HG02798 (cell line): ENCODE results near the gene TLL2.
A peak's percentile ranks its signal among the peaks of the same experiment; 100 is the strongest.

ENCODE experiments used
- ATAC-seq: cut with Tn5 transposase; IDR thresholded peaks from one replicate; pipeline ENCODE4 v1.9.1; 2021; ENCODE audit warnings: mild to moderate bottlenecking; ENCODE audit not compliant: unreplicated experiment, poor library complexity

Gene TLL2

DNA sequence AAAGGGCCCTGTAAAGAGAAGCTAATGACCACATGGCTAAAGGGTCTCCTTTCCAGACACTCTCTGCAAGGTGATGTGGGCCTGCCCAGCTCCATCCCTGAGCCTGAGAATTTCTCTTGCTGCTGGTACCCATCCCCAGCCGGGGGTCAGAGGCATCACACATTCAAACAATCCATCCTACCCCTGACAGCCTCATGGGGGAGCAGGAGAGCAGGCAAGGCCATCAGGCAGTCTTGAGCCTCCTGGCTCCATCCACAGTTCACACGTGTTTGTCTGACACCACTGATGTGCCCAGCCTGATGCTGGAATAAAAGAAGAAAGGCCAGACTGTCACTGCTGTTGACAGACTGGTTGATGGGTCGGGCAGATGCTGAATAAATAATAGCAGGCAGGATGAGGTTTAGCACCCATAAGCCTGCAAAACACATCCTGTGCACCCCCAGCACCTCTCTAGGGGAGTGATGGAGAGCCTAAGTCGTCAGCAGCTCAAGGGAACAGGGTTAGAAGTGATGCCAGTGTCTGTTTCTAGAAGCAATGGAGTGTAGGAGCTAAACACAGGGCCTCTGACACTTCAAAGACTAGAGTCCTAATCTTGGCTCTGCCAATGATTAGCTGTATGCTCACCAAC is 43.5 kb downstream of the TLL2 start:
- no peak for ATAC-seq

DNA sequence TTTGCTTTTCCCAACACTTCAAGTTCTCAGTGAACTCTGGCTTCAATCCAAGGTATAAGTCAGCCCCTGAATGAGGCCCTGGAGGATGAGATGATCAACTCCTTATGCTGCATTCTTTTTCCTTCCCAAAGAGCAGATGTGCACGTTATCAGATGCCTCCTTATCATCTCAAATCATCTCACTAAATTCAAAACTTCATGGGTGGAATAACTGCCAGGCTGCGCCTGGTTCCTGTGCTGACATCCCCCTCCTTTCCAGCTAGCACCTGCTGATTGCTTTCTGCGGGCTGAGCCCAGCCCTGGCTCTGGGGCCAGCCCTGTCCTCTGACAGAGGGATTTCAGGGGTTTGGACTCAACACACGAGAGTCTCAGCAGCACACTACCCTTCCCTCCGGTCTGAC is 44.9 kb downstream of the TLL2 start:
- ATAC-seq: no peak

DNA sequence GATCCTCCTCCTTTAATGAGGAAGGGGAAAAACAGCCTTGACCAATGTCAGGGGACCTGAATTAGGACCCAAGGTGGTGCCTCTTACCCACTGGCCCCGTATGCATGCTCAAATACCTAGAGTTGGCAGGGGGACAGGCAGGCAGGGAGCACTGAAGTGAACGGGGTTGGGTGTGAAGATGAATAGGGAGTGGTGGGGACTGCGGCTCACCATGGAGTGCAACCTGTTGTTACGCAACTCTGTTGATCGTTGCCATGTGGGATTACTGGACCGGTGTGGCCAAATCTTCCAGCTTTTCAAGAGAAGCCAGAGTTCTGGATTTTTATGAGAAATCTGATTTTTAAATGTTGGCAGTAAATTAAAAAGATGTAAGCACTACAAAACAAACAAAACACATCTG is 48.1 kb downstream of the TLL2 start:
- ATAC-seq: no peak

DNA sequence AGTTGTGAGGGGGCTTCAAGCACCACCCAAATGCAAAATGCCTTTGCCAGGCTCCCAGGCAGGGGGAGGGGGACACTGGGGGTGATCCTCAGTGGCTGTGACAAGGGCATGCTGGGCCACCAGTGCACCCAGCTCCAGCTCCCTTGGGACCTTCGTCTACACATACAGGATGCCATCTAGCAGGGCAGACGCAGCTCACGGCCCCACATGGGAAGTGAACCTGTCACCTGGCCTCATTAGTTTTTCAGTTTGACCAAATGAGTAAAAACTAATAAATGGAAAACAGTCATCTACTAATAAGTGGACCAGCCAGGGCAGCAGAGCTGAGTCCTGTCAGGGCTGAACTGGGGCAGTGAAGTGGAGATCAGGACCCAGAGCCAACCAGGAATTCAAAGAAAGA is 50.2 kb downstream of the TLL2 start:
- ATAC-seq: no peak

DNA sequence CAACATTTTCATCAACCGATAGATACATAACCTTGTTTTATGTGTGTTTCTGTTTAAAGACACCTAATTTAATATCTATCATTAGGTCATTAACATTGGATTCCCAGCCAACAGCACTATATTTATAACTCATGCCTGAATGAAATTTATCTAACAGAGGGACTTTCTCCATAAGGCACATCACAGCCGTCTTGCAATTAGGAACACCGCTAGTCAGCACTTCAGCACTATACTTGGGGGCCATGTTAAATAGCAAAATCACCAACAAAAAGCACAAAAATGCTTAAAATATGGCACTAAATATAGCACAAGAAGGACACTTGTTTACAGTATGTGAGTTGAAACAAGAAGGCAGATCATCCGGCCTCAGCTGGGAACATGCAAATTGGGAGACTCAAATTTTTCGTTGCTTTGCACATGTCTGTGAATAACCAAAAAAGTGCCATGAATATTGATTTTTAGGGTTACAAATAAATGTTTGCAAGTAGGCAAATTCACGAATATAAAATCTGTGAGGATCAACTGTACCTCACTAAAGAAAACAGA is 51.0 kb downstream of the TLL2 start:
- ATAC-seq: no peak

DNA sequence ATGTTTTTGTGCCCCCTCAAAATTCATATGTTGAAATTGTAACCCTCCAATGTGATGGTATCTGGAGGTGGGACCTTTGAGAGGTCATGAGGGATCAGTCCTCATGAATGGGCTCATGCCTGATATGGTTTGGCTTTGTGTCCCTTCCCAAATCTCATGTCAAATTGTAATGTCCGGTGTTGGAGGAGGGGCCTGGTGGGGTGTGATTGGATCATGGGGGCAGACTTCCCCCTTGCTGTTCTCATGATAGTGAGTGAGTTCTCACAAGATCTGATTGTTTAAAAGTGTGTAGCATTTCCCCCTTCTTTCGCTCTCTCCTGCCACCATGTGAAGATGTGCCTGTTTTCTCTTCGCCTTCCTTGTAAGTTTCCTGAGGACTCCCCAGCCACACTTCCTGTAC is 53.4 kb downstream of the TLL2 start:
- no peak for ATAC-seq

DNA sequence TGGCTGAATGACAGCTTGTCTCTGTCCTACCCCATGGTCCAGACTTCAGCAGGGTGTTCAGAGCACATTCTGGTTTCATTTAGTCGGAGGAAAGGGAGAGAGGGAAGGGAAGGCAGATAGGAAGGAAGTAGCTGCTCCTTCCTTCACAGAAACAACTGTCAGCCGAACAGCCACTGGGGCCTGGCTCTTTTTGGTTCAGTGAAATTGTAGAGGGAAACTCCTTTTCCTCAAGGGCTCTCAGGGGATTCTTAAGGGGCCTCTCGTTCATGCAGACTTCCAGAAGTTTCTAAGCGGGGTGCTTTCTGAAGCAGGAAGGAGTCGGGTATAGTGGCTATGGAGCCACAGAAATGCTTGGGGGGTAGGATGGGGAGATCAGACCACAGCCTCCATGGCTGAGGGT is 56.4 kb downstream of the TLL2 start:
- no peak for ATAC-seq

DNA sequence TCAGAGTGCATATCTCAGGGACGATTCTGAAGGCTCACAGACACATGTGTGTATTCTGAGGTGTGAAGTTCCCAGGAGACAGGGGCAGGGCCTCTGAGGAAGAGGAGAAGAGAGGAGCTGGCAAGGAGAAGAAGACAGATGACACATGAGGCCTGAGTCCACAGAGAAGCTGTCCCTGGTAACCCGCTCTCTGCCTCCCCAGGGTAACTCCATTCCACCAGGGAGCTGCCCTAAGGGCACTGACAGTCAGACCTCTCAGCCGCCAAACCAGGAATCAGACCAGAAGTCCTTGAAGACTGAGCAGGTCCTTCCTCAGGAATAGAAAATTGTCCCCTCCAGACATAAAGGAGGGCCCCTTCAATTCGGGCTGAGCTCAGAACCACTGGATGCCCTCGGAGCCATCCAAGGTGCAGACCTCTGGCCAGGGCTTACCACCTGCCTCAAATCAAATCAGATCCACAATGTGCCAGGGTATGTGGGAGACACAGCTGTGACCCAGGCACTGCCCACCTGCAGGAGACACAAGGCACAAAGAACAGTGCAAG is 57.4 kb downstream of the TLL2 start:
- ATAC-seq: no peak

DNA sequence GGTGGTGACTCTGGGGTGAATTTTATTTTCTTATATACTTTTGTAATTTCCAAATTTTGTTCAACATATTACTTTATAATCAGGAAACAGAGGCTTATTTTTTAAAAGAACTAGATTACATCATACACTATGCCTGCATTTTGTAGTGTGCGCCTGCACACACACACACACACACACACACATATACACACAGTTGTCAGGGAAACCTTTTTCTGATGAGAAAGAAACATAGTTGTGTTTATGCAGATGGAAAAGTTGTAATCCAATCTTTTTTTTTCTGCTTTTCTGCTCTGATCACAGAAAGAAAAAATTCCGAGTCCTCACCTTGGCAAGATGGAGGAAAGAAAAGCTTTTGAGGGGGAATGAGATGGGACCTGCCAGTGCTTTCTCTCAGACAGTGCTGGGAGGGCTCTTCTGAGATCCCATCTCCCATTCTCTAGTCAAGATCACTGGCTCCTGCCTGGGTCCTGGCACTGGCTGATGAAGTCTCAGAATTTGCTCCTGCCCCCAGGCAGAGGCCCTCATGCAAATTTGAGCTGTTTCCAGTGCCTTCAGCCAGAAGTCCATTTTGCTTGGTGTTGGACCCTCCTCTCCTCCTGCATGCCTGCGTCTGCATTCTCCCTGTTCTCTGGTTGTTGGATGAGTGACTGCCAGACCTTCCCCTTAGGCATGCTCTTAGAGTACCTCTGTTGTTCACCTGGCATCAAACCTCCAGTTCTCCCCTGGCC is 59.7 kb downstream of the TLL2 start:
- ATAC-seq: no peak

DNA sequence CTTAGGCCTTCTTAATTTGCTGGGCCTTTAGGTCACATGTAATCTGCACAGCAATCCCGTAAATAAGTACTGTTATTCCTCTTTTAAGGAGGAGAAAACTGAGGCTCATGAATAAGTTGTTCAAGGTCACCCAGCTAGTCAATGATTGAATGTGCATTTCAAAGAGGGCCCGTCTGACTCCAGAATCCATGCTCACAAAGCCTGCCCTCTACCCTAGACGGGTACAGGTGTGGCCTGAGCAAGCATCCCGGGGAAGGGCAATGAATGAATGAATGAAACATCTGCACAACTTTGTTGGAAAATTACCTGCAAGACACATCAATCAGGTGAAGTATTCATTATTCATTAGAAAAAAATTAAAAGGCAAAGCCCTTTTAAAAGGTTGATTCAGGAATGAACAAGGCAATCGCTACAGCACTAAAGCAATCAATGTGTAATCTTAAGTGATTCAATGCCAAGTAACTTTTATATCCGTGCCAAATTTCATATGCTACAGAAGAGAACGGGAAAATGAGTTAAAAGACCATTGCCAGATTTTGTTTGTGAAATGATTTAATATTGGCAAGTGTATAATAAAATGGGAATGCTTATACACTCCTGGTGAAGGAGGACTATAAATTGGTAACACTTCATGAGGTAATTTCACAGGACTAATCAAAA is 61.1 kb downstream of the TLL2 start:
- ATAC-seq: no peak

DNA sequence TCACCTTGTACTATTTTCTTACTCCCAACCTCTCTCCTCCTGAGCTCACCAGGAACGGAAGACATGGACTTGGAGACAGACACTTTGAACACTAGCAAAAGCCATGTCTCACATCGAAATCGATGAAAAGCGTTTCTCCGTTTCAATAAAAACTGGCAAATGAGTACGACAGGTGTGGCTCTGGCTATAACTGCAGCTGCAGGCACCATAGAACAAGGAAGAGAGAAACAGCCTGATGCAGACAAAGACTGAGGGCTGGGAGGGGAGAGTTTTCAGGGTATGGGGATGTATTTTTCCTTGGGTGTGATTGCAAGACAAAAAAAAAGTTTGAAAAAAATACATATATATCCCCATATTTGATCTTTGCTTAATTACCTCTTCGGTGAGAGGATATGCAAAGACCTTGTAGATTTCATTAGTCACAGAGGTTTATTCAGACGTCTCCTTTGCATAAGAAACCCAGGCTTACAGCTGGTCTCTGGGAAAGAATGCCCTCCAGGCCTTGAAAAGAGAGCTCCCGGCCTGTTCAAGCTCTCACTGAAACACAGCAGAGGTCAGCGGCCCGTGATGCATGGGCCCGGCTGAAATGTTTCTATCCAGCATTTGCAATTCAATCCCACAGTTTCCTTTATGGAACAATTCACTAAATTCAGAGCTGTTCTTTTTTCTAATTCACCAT is 63.1 kb downstream of the TLL2 start:
- no peak for ATAC-seq

DNA sequence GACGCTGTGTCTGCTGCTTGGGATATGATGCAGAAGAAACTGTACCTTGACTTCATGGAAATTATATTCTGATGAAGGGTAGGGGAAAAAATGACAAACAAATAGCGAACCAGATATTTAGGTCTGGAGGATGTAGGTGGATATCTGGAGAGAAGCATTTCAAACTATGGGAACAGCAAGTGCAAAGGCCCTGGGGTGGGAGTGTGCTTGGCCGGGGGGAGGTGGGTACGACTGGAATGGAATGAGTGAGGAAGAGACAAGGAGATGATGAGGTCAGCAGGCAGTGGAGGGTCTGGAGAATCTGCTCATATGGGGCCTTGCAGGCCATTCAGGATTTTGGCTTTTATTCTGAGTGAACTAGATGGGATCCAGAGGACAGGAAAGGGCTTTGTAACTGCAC is 65.2 kb downstream of the TLL2 start:
- no peak for ATAC-seq

DNA sequence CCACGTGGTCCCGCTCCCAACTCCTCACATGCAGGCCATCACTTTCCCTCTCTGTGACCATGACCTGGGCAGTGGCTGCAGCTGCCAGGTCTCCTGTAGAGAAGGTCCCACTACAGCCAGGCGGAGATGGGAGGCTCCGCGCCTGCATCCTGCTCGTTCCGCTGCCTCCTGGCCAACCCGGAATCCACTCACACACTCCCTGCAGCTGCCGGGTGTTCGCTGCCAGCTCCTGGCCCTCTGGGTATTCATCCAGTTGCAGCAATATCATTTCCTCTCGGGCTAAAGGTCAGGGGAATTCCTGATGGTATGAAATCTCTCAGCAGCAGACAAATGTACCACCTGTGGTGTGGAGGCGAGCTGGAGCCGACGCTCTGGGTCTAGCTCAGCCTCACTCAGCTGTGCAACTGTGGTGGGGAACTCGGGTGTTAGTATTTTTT is 65.7 kb downstream of the TLL2 start:
- peak; percentile 77 for ATAC-seq

DNA sequence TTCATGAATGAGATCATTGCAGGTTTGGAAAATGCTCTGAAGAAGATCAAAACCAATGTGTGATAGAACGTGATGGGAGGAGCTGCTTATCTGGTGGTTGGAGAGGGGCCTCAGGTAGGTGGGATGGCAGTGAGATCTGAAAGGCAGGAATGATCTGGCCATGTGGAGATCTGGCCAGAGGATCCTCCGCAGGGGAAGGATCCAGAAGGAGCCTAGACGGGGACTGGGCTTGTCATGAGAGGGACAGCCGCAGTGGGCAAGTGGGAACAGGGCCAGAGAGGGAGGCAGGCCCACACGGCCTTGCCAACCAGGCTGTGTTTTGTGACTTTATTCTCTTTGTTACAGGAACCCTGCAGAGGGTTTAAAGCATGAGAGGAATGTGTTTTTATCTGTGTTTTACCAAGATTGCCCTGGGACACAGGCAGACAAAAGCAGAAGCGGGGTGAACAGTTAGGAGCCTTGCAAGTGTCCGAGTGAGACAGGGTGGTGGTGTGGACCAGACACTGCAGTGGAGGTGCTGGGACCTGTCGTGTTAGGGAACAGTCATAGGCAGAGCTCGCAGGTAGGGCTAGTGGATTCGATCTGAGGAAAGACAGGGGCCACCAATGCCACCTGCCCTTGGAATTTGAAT is 66.6 kb downstream of the TLL2 start:
- ATAC-seq: no peak

DNA sequence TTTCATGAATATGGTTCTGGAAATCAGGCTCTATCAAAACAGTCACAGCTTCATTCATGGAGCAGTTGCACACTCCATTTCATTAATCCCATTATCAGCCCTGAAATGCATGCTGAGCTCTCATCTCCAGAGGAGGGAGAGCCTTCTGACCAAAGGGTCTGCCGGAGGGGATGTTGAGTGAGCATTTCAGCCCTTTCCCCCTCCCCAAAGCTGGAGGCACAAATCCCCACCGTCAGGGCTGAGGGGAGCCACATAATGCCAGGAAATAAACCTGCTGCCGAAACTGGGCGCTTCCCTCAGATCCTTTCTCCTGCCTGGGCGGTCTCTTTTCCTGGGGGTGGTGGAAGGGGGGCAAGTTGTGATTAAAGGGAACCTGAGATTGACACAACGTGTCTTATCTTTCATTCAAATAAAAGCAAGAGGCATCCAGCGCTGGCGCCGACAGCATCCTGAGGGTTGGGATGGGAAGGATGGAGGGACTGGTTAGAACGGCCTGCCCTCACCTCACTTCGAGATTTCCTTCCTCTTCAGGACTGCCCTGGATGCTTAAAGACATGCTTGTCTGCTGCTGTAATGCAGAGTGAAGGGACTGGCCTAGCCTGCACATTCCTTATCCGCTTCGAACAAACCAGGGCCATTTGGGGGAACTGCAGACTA is 71.6 kb downstream of the TLL2 start:
- ATAC-seq: no peak

DNA sequence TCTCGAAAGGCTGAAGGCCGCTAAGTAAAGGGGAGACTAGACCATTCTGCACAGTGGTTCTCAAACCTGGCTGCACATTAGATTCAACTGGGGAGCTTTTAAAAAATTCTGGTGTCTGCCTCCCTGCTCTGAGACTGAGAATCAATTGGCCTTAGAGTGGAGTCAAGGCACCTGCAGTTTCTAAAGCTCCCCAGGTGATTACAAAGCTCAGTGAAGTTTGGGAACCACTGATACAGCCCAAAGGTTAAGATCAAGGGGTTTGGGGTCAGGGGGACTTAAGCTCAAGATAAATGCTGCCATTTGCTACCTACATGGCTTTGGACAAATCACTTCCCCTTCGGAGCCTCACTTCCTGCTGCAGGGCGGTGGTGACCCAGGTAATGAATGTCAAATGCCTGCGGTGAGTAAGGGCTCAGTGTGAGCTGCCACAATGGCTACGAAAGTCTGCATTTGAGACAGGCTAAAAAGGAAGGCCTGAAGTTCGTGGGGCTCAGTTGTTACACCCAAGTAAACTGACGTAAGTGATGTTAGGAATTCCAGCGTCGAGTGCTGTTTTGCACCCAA is 72.3 kb downstream of the TLL2 start:
- ATAC-seq: no peak

DNA sequence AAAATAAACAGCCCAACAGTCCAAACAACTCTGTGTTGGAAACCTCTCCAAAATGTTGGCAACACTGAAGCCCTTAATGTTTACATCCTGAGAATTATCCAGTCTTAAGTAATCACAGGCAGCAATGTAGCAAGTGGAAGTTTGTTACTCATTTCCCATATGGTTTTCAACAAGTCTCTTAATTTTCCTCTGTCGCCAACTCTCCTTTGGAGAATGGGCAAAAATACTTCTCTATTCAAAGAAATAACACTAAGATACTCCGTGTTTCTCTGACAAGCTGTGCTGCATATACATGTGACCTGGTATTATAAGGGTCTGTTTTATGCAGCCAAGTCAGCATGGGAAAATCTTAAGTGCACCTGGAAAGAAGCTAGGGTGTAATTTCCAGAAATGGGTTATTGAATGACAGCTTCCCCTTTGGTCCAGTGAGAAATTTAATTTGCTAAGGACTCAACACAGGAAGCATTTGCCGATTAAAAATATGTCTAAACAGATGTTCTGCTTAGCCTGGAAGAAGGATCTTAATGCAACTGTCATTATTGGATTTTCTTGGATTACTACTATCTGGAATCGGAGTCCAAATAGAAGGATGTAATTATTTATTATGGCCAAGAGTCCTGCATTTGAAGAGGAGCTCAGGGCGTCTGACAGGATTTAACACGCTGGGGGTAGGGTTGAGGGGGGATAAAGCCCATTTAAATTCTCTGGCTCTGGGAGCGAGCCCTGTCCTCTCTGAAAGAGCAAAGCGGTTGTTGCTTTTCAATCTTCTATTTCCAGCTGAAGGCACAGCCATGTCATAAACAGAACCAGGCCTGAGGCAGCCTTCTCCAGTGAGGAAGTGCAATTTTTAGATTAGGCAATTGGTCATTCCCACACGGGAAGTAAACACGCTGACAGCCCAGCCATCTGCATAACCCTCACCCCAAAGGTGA is 73.1 kb downstream of the TLL2 start:
- no peak for ATAC-seq

DNA sequence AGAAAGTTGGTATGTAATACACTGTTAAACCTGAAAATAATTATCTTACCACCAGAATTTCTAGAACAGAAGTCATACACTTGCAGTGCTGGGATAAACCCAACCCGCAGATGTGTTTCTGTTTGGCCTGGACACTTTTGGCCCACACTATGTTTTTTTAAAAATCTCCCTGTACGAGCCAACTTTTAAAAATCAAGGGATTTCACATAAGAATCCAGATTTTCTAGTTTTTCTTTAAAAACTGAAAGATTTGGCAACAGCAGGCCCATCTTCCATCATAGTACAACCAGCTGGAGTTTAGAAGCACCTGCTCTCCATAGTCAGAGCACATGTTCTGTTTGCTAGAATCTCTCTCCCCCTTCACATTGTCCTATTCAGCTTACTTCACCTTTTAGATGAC is 74.0 kb downstream of the TLL2 start:
- ATAC-seq: no peak
